HG02885 (cell line): ENCODE data around the gene SFXN3.
A peak's percentile ranks its signal among the peaks of the same experiment; 100 is the strongest.

Experiments used
- ATAC-seq: cut with Tn5 transposase; IDR thresholded peaks from one replicate; pipeline ENCODE4 v1.9.1; 2021; ENCODE audit warnings: mild to moderate bottlenecking; ENCODE audit not compliant: unreplicated experiment, poor library complexity

The SFXN3 gene

GRCh38 chr10:101052285-101052684 is 21.3 kb downstream of the SFXN3 start:
- no peak for ATAC-seq

GRCh38 chr10:101053516-101053915 is 22.5 kb downstream of the SFXN3 start:
- no peak for ATAC-seq

GRCh38 chr10:101054351-101054750 is 23.3 kb downstream of the SFXN3 start:
- no peak for ATAC-seq

GRCh38 chr10:101054876-101055275 is 23.8 kb downstream of the SFXN3 start:
- ATAC-seq, result no peak

- no peak for ATAC-seq
Measured at GRCh38 chr10:101055411-101055810, 24.4 kb downstream of the SFXN3 start.

GRCh38 chr10:101056365-101057151 is 25.5 kb downstream of the SFXN3 start:
- ATAC-seq, result no peak

GRCh38 chr10:101060036-101060950 is 29.3 kb downstream of the SFXN3 start:
- peak; percentile 39 for ATAC-seq

- ATAC-seq, result peak; percentile 63
Measured at GRCh38 chr10:101060951-101061623, 30.1 kb downstream of the SFXN3 start.

- no peak for ATAC-seq
Measured at GRCh38 chr10:101061624-101062231, 30.7 kb downstream of the SFXN3 start, which contains the start of gene KAZALD1. Gene KAZALD1 (plus strand): TSS chr10:101061989. CDS start chr10:101062593, 604 bp downstream.

- ATAC-seq, result peak; percentile 43
Measured at GRCh38 chr10:101062232-101063049, 31.4 kb downstream of the SFXN3 start.

- ATAC-seq, result no peak
Measured at GRCh38 chr10:101063050-101063525, 32.1 kb downstream of the SFXN3 start.

GRCh38 chr10:101063548-101064414 is 32.7 kb downstream of the SFXN3 start:
- ATAC-seq, result no peak

GRCh38 chr10:101064415-101065030 is 33.5 kb downstream of the SFXN3 start:
- no peak for ATAC-seq

- ATAC-seq, result no peak
Measured at GRCh38 chr10:101065481-101066145, 34.6 kb downstream of the SFXN3 start.

GRCh38 chr10:101066146-101066895 is 35.3 kb downstream of the SFXN3 start:
- ATAC-seq, result no peak

GRCh38 chr10:101066896-101067355 is 35.9 kb downstream of the SFXN3 start:
- no peak for ATAC-seq
